Pulmonary artery endothelial cell (primary cell): Measurements from ENCODE around the gene GABRP. TPM values are rescaled to one million over a fixed set of nuclear protein-coding genes. Genes with fewer than 3 reads are reported as not detected.
"Not testable (repeated sequence)": the region's sequence is repeated elsewhere in the genome, so short reads cannot be mapped to it uniquely, and the experiment has no call there.

Experiments used
- DNase-seq: peaks from one replicate; pipeline ENCODE4 v3.0.0-alpha.2; 2011; ENCODE audit warnings: low read depth, low spot score
- total RNA-seq: library from RNA; depleted of rRNA; stranded (reverse); fragments of >200 nt; gene quantifications from 2 replicates; pipeline ENCODE4 v1.2.3, GENCODE V29; 2014

The GABRP gene
- total RNA-seq, 1 donor from 2014 or later = 0.33 TPM

- DNase-seq = no peak
Observed at GRCh38 chr5:170755679-170756456, 27.7 kb upstream of the GABRP start.

- no peak for DNase-seq
Observed at GRCh38 chr5:170756691-170757090, 26.8 kb upstream of the GABRP start.

GRCh38 chr5:170757182-170757601 is 26.3 kb upstream of the GABRP start:
- peak; percentile 27 for DNase-seq

GRCh38 chr5:170757669-170758068 is 25.9 kb upstream of the GABRP start:
- DNase-seq = no peak

GRCh38 chr5:170758481-170758880 is 25.0 kb upstream of the GABRP start:
- no peak for DNase-seq

GRCh38 chr5:170760113-170760512 is 23.4 kb upstream of the GABRP start:
- no peak for DNase-seq

- no peak for DNase-seq
Observed at GRCh38 chr5:170761048-170761707, 22.3 kb upstream of the GABRP start.

GRCh38 chr5:170761708-170762066 is 21.8 kb upstream of the GABRP start:
- no peak for DNase-seq

GRCh38 chr5:170762298-170762697 is 21.2 kb upstream of the GABRP start:
- not testable (repeated sequence) for DNase-seq

GRCh38 chr5:170765868-170766267 is 17.7 kb upstream of the GABRP start:
- DNase-seq = not testable (repeated sequence)

- DNase-seq = no peak
Observed at GRCh38 chr5:170769246-170769645, 14.3 kb upstream of the GABRP start.

- no peak for DNase-seq
Observed at GRCh38 chr5:170769898-170770416, 13.6 kb upstream of the GABRP start.

- no peak for DNase-seq
Observed at GRCh38 chr5:170771496-170771895, 12.0 kb upstream of the GABRP start.

GRCh38 chr5:170773024-170773985 is 10.2 kb upstream of the GABRP start:
- no peak for DNase-seq

- no peak for DNase-seq
Observed at GRCh38 chr5:170774831-170775230, 8.7 kb upstream of the GABRP start.

- DNase-seq = no peak
Observed at GRCh38 chr5:170781946-170782345, 1.6 kb upstream of the GABRP start.

- DNase-seq = peak; percentile 22
Observed at GRCh38 chr5:170782438-170782837, 1.1 kb upstream of the GABRP start.

- DNase-seq = no peak
Observed at GRCh38 chr5:170785416-170785815, 1.9 kb downstream of the GABRP start.

GRCh38 chr5:170787216-170787615 is 3.7 kb downstream of the GABRP start:
- DNase-seq = no peak

- no peak for DNase-seq
Observed at GRCh38 chr5:170788626-170789304, 5.2 kb downstream of the GABRP start.
